DND-41 (cell line): ENCODE results near the gene STC2.
"Not testable (repeated sequence)": the region's sequence is repeated elsewhere in the genome, so short reads cannot be mapped to it uniquely, and the experiment has no call there.

Source experiments
- ATAC-seq: fragments of 200-7000 bp; cut with Tn5 transposase; 3 replicates; pipeline ENCODE4 v1.9.1; 2021; ENCODE audit warnings: low read depth; ENCODE audit not compliant: insufficient read depth
- DNase-seq: peaks from one replicate; pipeline ENCODE4 v3.0.0-alpha.2; 2020
- H2AFZ ChIP-seq: 2 replicates; pipeline ENCODE4 v1.6.0; 2012; ENCODE audit warnings: low read depth, low read length
- H3K27ac ChIP-seq: 2 replicates; pipeline ENCODE4 v1.5.1; 2012; ENCODE audit warnings: low read length, inconsistent platforms
- H3K27me3 ChIP-seq: fragments of 200-600 bp; sonication (generic); 2 replicates; pipeline ENCODE4 v1.6.0; 2012; ENCODE audit warnings: low read length, mild to moderate bottlenecking, inconsistent platforms; ENCODE audit not compliant: insufficient read depth, poor library complexity
- H3K36me3 ChIP-seq: 2 replicates; pipeline ENCODE4 v1.5.1; 2012; ENCODE audit warnings: low read length, inconsistent platforms; ENCODE audit not compliant: insufficient read depth
- H3K4me1 ChIP-seq: 2 replicates; pipeline ENCODE4 v1.5.1; 2012; ENCODE audit warnings: mild to moderate bottlenecking, low read length; ENCODE audit not compliant: insufficient read depth
- H3K4me2 ChIP-seq: 2 replicates; pipeline ENCODE4 v1.6.0; 2012; ENCODE audit warnings: mild to moderate bottlenecking, moderate library complexity, low read length, inconsistent platforms; ENCODE audit not compliant: insufficient read depth
- H3K4me3 ChIP-seq, 2 experiments: fragments of 200-600 bp in 1 of 2; shearing (Covaris generic) in 1 of 2; 2 replicates each; pipeline ENCODE4 v1.5.1; 2012 to 2016; ENCODE audit warnings: inconsistent platforms in 2 of 2, low read length in 2 of 2, mild to moderate bottlenecking in 2 of 2, low read depth in 1 of 2, moderate library complexity in 1 of 2
- H3K79me2 ChIP-seq: 2 replicates; pipeline ENCODE4 v1.6.0; 2012; ENCODE audit warnings: low read length, inconsistent platforms; ENCODE audit not compliant: insufficient read depth
- H3K9ac ChIP-seq: 2 replicates; pipeline ENCODE4 v1.6.0; 2012; ENCODE audit warnings: low read depth, mild to moderate bottlenecking, inconsistent platforms, low read length, moderate library complexity
- H3K9me3 ChIP-seq: 2 replicates; pipeline ENCODE4 v1.5.1; 2012; ENCODE audit warnings: low read length, moderate library complexity, mild to moderate bottlenecking, inconsistent platforms; ENCODE audit not compliant: insufficient read depth, severe bottlenecking
- H4K20me1 ChIP-seq: 2 replicates; pipeline ENCODE4 v1.6.0; 2012; ENCODE audit warnings: low read length; ENCODE audit not compliant: insufficient read depth
- CTCF ChIP-seq: IDR thresholded peaks from 2 replicates; pipeline ENCODE4 v1.5.1; 2012; ENCODE audit warnings: borderline replicate concordance, low read length, moderate library complexity, mild to moderate bottlenecking; ENCODE audit not compliant: poor library complexity, severe bottlenecking; ENCODE audit errors: extremely low read depth
- EZH2 ChIP-seq: IDR thresholded peaks from 3 replicates; pipeline ENCODE4 v1.6.1; 2012; ENCODE audit warnings: borderline replicate concordance, low read depth, mild to moderate bottlenecking, moderate library complexity, low read length, inconsistent platforms; ENCODE audit not compliant: severe bottlenecking

The STC2 gene, protein sequence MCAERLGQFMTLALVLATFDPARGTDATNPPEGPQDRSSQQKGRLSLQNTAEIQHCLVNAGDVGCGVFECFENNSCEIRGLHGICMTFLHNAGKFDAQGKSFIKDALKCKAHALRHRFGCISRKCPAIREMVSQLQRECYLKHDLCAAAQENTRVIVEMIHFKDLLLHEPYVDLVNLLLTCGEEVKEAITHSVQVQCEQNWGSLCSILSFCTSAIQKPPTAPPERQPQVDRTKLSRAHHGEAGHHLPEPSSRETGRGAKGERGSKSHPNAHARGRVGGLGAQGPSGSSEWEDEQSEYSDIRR

DNA sequence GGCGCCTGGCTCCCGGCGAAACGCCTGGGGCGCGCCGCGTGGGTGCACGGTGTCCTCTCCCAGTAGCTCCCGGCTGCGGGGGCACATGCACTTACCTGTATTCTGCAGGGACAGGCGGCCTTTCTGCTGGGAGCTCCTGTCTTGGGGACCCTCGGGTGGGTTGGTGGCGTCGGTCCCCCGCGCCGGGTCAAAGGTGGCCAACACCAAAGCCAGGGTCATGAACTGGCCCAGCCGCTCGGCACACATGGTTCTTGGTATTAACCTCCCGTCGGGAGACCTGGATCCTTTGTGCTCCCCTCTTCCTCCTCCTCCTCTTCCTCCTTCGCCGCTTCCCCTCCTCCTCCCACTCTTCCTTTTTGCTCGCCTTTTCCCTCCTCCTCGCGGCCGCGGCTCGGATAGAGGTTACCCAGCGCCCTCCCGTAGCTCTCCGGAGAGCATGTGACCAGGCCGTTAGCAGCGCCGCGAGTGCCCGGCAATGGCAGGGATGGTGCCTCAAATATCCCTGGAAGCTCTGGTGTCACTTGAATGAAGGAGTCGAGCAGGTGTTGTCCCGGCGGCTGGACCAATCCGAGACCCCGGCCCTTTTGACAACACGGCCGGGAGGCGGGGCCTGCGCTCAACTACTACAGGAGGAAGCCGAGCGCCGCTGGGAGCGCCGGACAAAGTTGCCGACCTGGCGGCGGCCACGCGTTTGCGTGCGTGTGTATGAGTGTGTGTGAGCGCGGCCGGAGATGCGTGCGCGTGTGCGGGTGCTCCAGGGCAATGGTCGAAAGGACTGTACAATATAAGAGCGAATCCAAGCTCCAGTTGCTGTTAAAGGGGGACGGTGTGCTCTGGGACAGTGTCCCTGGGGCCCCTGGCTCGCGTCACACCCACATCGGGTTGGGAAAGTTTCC is at the start of gene STC2:
TSS of gene STC2 (minus strand) at position 467 of the 896 bp plus-strand sequence. CDS start at position 246, 221 bp downstream.
- no peaks in the 10 kb centered on the region for H4K20me1 ChIP-seq
- H3K4me2 ChIP-seq = no peak within 1 kb of the TSS
- no peak within 1 kb of the TSS for H3K27ac ChIP-seq
- no peak within 1 kb of the TSS for H3K9ac ChIP-seq
- no peaks in the 10 kb centered on the region for H3K9me3 ChIP-seq
- no peak within 1 kb of the TSS for H2AFZ ChIP-seq
- TF ChIP-seq EZH2 (no peak), CTCF (no peak)
- ATAC-seq = no peak
- DNase-seq = no peak
- no peaks in the 10 kb centered on the region for H3K36me3 ChIP-seq
- no peaks in the 10 kb centered on the region for H3K79me2 ChIP-seq
- H3K27me3 ChIP-seq = peaks cover 18% of the 10 kb centered on the region
- H3K4me3 ChIP-seq = no peak within 1 kb of the TSS
- peaks cover 5% of the 10 kb centered on the region; the same call in 1 of the 2 replicates for H3K4me1 ChIP-seq

DNA sequence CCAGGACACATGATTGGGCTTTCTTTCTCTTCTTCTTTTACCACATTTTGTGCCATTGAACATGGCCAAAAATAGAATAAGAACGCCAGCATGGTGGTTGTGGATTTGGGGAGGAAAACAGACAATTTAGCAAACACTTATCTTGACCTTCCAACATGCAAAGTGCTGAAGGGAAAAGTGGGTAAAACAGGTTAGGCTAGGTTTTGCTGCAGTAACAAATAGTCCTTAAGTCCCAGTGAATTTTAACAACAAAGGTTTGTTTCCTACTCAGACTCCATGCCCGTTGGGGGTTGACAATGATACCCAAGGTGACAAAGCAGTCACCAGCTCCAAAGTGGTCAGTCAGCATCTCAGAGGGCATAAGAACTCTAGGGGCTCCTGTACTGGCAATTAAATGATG is 43.2 kb upstream of the STC2 start:
- Histone ChIP-seq H2AFZ (no peak overlapping the region), H3K79me2 (no peaks in the 10 kb centered on the region), H3K4me2 (no peak overlapping the region), H3K27me3 (no peaks in the 10 kb centered on the region), H3K9ac (no peak overlapping the region), H3K4me1 (no peaks in the 10 kb centered on the region), H3K9me3 (no peaks in the 10 kb centered on the region), H3K36me3 (no peaks in the 10 kb centered on the region), H3K27ac (no peak overlapping the region), H4K20me1 (no peaks in the 10 kb centered on the region), H3K4me3 (no peak overlapping the region)
- ATAC-seq (no peak), DNase-seq (no peak)
- TF ChIP-seq EZH2 (no peak), CTCF (no peak)

DNA sequence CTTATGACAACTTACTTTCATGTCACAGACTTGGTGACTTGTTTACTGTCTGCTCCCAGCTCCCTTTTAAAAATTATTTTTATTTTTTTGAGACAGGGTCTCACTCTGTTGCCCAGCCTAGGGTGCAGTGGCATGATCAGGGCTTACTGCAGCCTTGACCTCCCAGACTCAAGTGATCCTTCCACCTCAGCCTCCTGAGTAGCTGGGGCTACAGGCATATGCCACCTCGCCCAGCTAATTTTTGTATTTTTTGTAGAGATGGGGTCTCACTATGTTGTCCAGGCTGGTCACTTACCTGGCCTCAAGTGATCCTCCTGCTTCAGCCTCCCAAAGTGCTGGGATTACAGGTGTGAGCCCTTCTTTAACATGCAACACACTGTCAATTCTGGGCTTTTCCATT is 35.2 kb upstream of the STC2 start:
- not testable (repeated sequence) for H3K9me3 ChIP-seq, ATAC-seq, H3K36me3 ChIP-seq, H3K27me3 ChIP-seq, H3K4me1 ChIP-seq, H3K9ac ChIP-seq, H2AFZ ChIP-seq, H3K27ac ChIP-seq, DNase-seq, H3K4me2 ChIP-seq, H4K20me1 ChIP-seq, H3K79me2 ChIP-seq, H3K4me3 ChIP-seq

DNA sequence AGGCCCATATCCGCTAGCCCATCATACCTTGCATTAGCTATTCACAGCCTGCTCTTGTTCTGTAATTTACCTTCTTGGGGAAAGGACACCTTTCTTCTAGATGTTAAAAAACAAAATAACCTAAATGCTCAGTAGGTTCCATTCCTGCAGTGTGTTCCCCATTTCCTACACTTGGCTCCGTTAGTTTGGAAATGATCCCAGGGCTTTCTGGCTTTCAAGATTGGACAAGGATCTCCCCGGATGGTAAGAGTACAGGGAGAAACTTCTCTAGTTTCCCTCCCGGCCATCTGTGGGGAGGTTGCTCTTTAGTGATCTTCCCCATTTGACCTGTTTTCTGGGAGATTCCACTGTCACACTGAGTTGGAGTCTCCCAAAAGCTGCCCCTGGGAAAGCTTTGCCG is 27.3 kb upstream of the STC2 start:
- Histone ChIP-seq H3K27me3 (peaks cover 26% of the 10 kb centered on the region), H3K27ac (no peak overlapping the region), H3K9me3 (no peaks in the 10 kb centered on the region), H2AFZ (no peak overlapping the region), H3K36me3 (no peaks in the 10 kb centered on the region), H3K4me2 (no peak overlapping the region), H4K20me1 (no peaks in the 10 kb centered on the region), H3K4me1 (no peaks in the 10 kb centered on the region), H3K79me2 (no peaks in the 10 kb centered on the region), H3K4me3 (no peak overlapping the region), H3K9ac (no peak overlapping the region)
- no peak for ATAC-seq
- TF ChIP-seq EZH2 (no peak), CTCF (no peak)
- DNase-seq = no peak
